GM12865 (cell line): ENCODE results near the gene S100A11.

Experiments used
- DNase-seq: peaks from one replicate; pipeline ENCODE4 v3.0.0; 2010; ENCODE audit warnings: low read depth
- H3K4me3 ChIP-seq: 2 replicates; pipeline ENCODE4 v1.5.1; 2011; ENCODE audit warnings: mild to moderate bottlenecking, low read depth, low read length, control low read depth
- CTCF ChIP-seq: IDR thresholded peaks from 2 replicates; pipeline ENCODE4 v1.5.1; 2011; ENCODE audit warnings: low read length, control low read depth, low read depth, inconsistent platforms; ENCODE audit not compliant: insufficient read depth; ENCODE audit errors: missing control alignments

The S100A11 gene

GRCh38 chr1:151997284-151997570, 39.6 kb downstream of the S100A11 start:
- TF ChIP-seq CTCF, result no peak
- no peak overlapping the region for H3K4me3 ChIP-seq
- DNase-seq, result no peak

- TF ChIP-seq CTCF, result no peak
- H3K4me3 ChIP-seq, result no peak overlapping the region
- DNase-seq, result no peak
Measured at GRCh38 chr1:151995774-151996173, 41.0 kb downstream of the S100A11 start.

- DNase-seq, result no peak
- TF ChIP-seq CTCF, result no peak
- no peak overlapping the region for H3K4me3 ChIP-seq
Measured at GRCh38 chr1:151994956-151995355, 41.8 kb downstream of the S100A11 start.

- no peak for TF ChIP-seq CTCF
- peak; percentile 36 for DNase-seq
- H3K4me3 ChIP-seq, result peak within 1 kb of the TSS; percentile 37
Measured at GRCh38 chr1:151993734-151994496, 42.9 kb downstream of the S100A11 start, which contains the start of gene S100A10. Gene S100A10 (minus strand): TSS chr1:151993859. CDS start chr1:151986230, 7,629 bp downstream.

- TF ChIP-seq CTCF, result no peak
Measured at GRCh38 chr1:151993084-151993733, 43.6 kb downstream of the S100A11 start.

GRCh38 chr1:151992303-151993083, 44.3 kb downstream of the S100A11 start:
- no peak for DNase-seq
- H3K4me3 ChIP-seq, result peak overlapping the region; percentile 37; the same call in 1 of the 2 replicates
- TF ChIP-seq CTCF, result no peak

More at GRCh38 chr1:151993084-151993733, 43.6 kb downstream of the S100A11 start:
- H3K4me3 ChIP-seq, result peak overlapping the region; percentile 37
- peak; percentile 26 for DNase-seq
